SK-N-SH (cell line): ENCODE measurements around the gene AUTS2.

Experiments
- EZH2phosphoT487 ChIP-seq: fragments of 200-600 bp; sonication (generic); IDR thresholded peaks from 2 replicates; pipeline ENCODE4 v1.6.1; 2017; ENCODE audit warnings: low read depth, mixed run types, mild to moderate bottlenecking, antibody characterized with exemption, moderate library complexity, borderline replicate concordance
- RFX5 ChIP-seq: IDR thresholded peaks from 2 replicates; pipeline ENCODE4 v1.6.1; 2012; ENCODE audit warnings: mild to moderate bottlenecking, improper control_type of control experiment, low read length
- TF ChIP-seq, protein P1 (sequence below): fragments of 200-600 bp; sonication (generic); IDR thresholded peaks from 2 replicates; pipeline ENCODE4 v1.6.1; 2017; ENCODE audit warnings: antibody characterized with exemption, mild to moderate bottlenecking, moderate library complexity

DNA sequence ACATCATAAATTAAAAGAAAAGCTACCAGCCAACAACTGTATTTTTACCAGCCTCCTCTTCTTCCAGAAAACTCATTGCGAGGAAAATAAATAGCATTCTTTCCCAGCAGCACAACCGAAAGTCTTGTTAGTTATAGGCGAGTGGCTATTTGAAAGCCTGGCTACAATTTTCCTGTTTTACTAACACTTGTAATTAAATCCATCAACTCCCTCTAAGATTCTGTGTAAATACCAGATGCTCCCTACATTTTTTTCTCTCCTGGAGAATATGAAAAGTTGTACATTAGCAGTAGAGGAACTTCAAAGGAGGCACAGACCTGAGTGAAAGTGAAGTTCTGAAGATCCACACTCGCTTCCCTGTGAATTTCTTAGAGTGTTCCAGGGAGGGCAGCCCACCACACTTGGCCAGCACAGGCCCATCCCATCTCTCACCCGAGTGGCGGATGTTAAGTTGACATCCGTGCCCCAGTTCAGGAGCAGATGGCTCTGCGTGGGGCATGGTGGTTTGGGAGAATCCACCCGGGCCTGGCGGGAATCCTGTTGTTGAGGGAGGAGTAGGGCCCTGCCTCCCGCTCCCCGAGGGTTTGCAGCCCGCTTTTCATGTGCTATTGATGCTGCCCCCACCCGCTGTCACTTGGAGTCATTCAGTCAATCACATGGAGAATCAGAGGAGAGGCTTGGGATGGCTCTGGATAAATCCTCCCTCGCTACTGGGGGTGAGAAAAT lies 1082.6 kb downstream of the AUTS2 start:
- TF ChIP-seq, protein P1, sequence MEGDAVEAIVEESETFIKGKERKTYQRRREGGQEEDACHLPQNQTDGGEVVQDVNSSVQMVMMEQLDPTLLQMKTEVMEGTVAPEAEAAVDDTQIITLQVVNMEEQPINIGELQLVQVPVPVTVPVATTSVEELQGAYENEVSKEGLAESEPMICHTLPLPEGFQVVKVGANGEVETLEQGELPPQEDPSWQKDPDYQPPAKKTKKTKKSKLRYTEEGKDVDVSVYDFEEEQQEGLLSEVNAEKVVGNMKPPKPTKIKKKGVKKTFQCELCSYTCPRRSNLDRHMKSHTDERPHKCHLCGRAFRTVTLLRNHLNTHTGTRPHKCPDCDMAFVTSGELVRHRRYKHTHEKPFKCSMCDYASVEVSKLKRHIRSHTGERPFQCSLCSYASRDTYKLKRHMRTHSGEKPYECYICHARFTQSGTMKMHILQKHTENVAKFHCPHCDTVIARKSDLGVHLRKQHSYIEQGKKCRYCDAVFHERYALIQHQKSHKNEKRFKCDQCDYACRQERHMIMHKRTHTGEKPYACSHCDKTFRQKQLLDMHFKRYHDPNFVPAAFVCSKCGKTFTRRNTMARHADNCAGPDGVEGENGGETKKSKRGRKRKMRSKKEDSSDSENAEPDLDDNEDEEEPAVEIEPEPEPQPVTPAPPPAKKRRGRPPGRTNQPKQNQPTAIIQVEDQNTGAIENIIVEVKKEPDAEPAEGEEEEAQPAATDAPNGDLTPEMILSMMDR = no peak
- TF ChIP-seq RFX5 (no peak), EZH2phosphoT487 (no peak)
